ENCODE measurements around the gene GPR171.

DNA sequence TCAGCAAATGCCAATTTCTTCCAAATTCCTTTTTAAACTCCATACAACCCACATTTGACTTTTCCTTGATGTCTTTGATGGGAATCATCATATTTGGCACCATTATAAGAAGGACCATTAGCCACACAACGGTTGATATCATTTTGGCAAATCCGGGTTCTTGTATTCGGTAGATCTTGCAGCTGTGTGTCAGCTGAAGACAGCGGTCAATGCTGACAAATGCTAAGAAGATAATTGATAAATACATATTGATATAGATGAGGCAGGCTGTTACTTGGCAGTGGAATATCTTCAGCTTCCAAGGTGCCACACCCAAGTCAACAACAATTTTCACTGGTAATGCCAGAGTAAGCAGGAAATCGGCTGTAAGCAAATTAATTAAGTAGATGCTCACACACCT is 4.2 kb downstream of the GPR171 start:
- TF ChIP-seq EZH2phosphoT487 (IDR thresholded peaks at IDR 0.05; ENCODE audit: low read length) (no peak), EZH2 (optimal IDR thresholded peaks at IDR 0.05; ENCODE audit: low read depth, low read length) (no peak)
- TF ChIP-seq, protein P1, sequence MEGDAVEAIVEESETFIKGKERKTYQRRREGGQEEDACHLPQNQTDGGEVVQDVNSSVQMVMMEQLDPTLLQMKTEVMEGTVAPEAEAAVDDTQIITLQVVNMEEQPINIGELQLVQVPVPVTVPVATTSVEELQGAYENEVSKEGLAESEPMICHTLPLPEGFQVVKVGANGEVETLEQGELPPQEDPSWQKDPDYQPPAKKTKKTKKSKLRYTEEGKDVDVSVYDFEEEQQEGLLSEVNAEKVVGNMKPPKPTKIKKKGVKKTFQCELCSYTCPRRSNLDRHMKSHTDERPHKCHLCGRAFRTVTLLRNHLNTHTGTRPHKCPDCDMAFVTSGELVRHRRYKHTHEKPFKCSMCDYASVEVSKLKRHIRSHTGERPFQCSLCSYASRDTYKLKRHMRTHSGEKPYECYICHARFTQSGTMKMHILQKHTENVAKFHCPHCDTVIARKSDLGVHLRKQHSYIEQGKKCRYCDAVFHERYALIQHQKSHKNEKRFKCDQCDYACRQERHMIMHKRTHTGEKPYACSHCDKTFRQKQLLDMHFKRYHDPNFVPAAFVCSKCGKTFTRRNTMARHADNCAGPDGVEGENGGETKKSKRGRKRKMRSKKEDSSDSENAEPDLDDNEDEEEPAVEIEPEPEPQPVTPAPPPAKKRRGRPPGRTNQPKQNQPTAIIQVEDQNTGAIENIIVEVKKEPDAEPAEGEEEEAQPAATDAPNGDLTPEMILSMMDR (IDR thresholded peaks at IDR 0.05; ENCODE audit: low read length) = no peak

All from MM.1S (cell line).